GM21529 (cell line): ENCODE data around the gene DENND4C.
"Not testable (repeated sequence)": the region's sequence is repeated elsewhere in the genome, so short reads cannot be mapped to it uniquely, and the experiment has no call there.

Experiments used
- ATAC-seq: cut with Tn5 transposase; IDR thresholded peaks from one replicate; pipeline ENCODE4 v1.9.1; 2021; ENCODE audit not compliant: unreplicated experiment

DENND4C gene

DNA sequence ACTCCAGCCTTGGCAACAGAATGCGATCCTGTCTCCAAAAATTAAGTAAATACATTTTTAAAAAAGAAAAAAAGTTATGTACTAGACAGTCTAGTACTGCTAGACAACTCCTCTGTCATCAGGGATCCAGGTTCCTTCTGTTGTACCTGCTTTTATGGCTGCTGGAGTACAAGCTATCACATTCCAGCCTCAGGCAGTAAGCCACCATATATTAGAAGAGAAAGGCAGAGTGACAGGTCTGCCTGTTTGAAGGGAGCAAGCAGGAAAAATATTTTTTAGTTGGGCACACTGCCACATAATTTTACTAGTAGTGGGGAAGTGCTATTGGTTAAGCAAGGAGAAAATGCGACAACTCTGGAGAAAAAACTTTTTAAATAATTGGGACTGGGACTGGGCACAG lies 138.6 kb downstream of the DENND4C start:
- no peak for ATAC-seq

DNA sequence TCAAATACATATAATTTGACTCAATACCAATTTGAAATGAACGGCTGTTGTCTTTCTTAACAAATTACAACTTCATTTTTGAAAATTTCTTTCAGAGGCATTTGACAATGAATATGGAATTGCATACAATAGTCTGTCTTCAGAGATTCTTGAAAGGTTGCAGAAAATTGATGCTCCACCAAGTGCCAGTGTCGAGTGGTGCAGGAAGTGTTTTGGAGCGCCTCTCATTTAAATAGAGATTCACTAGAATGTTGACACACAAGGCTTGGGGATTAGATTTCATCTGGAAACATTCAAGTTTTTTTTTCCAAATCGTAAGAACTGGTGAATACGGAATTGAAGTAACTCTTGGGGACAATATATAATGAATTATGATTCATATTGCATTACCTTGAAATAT lies 141.4 kb downstream of the DENND4C start:
- no peak for ATAC-seq

DNA sequence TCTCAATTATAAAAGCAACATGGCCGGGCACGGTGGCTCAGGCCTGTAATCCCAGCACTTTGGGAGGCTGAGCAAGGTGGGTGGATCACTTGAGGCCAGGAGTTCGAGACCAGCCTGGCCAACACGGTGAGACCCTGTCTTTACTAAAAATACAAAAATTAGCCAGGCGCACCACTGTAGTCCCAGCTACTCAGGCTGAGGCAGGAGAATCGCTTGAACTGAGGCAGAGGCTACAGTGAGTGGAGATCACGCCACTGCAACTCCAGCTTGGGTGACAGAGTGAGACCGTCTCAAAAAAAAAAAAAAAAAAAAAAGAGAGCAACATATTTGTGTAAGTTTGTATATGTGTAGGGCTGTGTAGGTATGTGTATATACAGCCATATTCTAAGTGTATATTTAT lies 142.1 kb downstream of the DENND4C start:
- no peak for ATAC-seq

DNA sequence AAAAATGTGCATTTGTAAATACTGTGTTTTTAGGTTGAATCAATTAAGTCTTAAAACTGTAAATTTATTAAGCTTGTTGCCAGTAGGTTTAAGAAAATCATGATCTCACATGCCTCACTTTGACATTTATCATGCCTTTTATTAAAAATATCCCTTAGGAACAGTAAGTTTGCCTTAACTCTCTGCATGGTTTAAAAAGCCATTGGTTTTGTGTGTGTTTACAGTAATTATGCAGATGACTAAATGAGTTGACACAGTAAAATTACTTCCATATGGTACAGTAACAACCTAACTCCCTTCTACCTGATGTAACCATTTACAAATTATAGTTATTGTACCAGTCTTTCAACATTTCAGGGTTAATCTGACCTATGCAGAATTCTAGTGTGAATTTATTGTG lies 143.0 kb downstream of the DENND4C start:
- no peak for ATAC-seq

DNA sequence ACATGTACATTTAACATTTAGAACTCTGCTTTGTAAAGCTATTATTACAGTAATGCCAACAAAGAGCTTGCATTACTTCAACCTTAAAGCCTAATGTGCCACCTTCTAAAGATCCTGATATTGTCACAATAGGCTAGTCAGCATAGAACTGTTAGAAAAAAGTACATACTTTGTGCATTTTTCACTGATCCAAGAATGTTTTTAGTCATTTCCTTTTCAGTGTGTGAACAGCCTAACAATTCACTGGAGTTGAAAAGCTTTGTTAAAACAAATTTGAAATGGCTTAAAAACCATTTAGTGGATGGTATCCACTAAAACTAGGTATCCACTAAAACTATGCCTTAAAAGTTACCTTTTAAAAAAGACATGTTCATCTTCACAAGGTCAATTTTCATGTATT lies 145.0 kb downstream of the DENND4C start:
- ATAC-seq, result no peak

DNA sequence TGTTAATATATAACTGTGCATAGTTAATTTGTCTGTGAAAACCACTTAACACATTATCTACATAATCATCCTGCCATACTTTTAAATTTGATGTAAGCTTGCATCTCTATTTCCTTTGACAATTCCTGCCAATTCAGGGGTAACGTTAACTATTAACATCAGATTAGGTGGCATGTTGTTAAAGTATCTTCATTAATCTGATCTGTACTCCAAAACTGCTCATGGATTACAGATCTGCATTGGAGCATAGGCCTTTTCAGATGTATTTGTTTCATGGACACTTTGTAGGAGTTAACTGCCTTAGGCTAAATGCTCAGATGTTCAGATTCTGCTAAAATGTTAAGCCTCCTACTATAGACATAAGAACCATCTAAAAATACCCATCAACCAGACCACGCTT lies 146.4 kb downstream of the DENND4C start:
- no peak for ATAC-seq

DNA sequence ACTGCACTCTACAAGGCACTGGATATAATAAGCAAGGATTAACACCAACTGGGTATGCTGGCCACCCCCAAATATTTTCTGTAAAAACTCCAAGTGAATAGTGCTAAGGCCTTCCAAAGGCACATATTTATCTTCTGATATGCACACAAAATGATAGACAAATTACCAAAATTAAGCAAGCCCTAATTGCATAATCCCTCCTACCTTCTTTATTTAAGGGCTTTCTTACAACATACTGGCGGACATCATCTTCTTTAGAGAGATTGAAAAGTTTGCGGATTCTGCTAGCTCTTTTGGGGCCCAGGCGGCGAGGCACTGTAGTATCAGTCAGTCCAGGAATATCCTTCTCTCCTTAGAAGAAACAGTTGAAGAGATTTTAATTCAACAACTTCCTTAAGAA lies 147.7 kb downstream of the DENND4C start:
- ATAC-seq, result no peak

DNA sequence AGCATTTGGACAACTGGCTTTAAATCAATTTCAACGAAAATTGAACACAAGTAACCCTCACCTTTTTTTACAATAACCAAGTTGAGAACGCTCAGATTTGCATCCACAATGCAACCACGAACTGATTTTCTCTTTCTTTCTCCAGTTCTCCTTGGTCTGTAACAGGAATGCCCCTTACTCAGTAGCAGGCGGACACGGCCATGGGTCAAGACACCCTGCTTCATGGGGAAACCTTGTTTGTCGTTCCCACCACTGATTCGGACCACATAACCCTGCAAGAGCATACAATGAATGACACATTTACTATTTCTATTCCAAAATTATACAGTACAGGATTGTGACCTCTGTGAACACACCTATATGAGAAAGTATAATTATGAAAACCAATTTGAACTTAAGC lies 148.2 kb downstream of the DENND4C start:
- ATAC-seq, result no peak

DNA sequence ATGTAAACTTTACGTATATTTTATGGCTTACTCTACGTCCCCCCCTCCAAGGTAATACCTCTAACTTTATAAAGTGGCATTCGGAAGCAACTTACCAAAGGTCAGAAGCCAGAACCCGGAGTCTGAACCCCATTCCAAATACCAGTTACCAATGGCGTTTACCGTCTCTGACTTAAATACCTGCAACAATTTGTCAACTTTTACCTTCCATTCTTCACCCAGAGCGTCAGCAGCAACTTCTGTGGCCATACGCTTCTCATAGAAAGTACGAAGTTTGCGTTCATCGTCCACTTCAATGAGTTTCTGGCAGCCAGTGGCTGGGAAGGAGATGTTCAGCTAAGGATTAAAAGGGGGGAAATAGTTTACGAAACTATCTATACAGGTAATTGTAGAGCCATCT lies 148.8 kb downstream of the DENND4C start:
- ATAC-seq, result no peak

DNA sequence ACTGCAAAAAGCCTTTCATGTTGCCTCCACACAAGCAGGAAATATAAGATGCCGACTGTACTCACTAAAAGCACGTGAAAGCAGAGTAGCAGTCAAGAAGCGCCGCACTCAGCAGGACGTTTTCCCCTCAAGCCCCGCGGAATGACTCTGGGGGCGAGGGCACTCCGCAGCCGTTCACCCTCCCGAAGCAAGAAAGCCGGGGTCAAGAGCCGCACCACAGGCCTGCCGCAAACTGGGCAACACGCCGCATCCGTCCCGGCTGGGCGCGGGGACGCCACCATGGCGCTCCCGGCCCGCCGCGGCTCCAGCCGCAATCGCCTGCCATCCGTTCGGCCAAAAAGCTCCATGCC lies 149.2 kb downstream of the DENND4C start:
- ATAC-seq, result peak; percentile 26

DNA sequence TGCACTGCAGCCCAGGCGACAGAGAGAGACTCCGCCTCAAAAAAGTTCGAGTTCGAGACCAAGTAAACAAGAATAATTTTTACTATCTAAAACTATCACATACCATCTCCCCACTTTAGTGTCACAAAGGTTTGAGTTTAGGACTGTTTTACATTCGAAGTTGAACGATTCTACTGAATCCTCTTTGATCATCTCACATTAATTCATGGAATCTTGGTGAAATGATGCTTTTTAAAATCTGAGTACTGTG lies 150.3 kb downstream of the DENND4C start:
- ATAC-seq, result no peak

DNA sequence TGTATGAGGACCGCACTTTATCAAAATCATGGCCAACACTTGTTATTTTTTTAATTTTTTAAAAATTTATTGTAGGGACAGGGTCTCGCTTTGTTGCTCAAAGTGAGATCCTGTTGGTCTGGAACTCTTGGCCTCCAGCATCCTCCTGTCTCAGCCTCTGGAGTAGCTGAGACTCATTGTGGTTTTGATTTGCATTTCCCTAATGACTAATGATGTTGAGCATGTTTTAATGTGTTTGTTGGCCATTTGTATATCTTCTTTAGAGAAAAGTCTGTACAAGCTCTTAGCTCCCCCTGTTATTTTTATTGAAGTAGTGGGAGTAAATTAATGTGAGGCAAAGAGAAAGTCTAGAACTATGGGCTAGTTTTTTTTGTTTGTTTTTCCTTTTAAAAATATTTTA lies 151.2 kb downstream of the DENND4C start:
- ATAC-seq, result no peak

DNA sequence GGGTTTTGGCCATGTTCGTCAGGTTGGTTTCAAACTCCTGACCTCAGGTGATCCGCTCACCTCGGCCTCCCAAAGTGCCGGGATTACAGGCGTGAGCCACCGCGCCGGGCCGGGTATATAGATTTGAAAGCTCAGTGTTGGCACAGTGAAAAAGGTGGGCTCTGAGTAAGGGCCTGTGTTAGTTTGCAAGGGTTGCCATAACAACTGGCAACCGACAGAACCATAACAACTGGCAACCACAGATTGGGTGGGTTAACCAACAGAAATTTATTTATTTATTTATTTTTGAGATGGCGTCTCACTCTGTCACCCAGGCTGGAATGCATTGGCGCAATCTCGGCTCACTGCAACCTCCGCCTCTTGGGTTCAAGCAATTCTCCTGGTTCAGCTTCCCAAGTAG lies 154.7 kb downstream of the DENND4C start:
- not testable (repeated sequence) for ATAC-seq

DNA sequence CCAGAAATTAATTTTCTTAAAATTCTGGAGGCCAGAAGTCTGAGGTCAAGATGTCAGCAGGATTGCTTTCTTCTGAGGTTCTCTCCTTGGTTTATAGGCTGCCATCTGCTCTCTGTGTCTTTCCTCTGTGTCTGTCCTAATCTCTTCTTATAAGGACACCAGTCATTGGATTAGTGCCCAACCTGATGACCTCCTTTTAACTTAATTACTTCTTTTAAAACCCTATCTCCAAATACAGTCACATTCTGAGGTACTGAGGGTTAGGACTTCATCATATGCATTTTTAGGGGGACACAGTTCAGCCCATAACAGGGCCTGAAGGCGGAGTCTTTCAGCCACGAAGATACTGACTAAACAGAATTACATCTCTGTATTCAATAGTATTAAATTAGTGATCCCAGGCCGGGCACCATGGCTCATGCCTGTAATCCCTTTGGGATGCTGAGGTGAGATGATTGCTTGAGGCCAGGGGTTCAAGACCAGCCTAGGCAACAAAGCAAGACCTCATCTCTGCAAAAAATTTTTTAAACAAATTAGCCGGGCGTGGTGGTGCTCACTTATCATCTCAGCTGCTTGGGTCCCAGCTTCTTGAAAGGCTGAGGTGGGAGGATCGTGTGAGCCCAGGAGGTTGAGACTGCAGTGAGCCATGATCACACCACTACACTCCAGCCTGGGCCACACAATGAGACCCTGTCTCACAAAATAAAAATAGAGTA lies 155.5 kb downstream of the DENND4C start:
- ATAC-seq, result no peak

DNA sequence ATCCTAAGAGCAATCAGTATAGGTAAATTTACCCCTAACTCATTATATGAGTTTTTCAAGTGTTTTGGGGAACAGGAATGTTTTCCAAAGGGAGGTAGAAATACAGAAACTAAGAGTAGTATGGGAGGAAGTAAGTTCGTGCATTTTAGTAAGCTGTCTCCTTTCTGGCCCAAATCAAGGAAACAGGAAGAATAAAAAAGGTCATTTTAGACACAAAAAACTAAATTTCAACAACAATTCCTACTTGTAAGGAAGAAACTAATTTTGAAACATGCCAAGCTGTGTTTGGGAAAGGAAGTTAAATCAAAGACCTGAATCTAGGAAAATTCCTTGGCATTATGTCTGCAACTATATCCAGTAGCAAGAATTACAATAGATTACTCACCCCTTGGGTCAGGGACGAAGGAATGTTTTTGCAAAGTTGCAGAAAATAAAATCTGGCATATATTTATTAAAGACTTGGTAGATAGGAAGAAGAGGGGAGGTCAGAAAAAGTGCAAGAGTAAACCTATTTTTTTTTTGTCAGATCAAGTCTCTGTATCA lies 156.1 kb downstream of the DENND4C start:
- ATAC-seq, result no peak

DNA sequence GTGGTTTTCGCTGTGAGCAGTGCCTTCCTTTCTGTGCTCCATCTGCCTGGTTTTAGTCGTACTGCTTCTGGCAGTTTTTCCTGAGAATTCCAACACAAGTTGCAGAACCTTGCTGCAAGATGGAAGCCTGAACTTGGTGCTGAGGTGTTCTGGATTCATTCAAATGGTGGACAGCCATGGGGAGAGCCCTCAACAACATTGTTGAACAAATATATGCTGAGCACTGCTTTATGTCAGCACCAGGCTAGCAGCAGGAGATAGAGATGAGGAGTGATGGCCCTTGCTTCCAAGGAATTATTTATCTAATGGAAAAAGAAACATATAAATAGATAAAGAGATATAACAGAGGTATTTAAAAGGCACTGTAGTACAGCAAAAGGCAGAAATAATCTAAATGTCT lies 156.8 kb downstream of the DENND4C start:
- no peak for ATAC-seq

DNA sequence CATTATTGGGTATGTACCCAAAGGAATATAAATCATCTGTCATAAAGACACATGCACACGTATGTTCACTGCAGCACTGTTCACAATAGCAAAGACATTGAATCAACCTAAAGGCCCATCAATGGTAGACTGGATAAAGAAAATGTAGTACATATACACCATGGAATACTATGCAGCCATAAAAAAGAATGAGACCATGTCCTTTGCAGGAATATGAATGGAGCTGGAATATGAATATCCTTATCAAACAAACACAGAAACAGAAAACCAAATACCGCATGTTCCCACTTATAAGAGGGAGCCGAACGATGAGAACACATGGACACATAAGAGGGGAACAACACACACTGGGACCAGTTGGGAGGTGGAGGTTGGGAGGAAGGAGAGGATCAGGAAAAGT lies 159.0 kb downstream of the DENND4C start:
- ATAC-seq, result not testable (repeated sequence)

DNA sequence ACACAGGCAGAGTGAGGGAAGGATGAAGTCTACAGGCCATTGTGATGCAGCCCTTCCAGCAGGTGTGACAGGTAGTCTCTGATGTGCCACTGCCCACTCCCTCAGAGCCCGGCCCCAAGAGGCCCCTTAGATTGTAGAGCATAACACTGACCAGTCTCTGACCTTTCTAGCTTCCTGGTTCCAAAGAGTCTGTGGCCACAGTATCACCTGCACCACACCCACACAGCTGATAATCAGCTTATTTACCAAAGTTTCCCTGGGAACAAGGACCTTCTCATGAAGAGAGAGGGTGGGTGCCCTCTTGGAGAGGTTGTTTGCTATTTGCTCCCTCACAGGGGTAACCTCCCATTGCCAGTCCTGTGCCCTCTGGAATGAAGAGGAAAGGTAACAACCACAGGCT lies 167.4 kb downstream of the DENND4C start:
- ATAC-seq, result no peak

DNA sequence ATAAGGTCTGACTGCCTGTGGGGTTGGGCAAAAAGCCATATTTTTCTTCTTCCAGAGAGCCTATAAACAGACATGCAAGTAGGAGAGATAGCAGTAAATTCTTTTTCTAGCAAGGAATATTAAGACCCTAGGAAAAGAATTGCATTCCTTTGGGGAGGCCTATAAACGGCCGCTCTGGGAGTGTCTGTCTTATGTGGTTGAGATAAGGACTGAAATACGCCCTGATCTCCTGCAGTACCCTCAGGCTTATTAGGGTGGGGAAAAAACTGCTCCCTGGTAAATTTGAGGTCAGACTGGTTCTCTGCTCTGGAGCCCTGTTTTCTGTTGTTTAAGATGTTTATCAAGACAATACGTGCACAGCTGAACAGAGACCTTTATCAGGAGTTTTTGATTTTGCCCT lies 172.7 kb downstream of the DENND4C start:
- ATAC-seq, result not testable (repeated sequence)

DNA sequence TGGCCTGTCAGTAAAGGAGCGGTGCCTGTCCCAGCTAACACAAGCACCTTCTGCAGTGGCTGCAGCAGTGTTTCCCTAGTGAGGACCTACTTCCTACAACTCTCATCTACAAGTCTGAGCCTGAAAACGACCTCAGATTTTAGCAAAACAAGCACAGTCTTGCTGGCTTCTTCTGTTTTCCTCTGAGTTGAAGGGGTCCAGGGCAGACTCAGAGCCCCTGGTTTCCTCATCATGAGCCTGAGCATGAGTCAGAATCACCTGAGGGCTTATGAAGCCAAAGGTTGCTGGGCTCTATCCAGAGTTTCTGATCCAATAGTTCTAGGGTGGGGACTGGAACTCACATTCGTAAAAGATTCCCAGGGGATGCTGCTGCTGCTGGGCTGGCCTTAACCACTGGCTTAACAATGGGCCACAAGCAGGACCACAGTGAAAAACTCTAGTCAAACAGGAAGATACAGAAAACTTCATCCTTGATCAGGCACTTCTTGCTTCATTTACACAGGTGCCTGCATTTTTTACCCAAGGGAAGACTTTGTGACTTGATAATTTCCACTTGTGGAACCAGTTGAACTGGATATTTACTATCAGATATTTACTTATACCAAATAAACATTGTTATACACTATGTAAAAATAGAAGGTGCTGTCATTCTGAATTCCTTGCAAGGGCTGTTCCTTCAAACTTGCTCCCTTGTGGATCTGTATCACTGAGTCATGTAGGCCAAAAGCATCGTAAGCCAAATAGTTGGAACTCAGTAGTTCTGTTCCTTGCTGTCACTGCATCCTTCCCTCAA lies 174.0 kb downstream of the DENND4C start:
- ATAC-seq, result no peak

DNA sequence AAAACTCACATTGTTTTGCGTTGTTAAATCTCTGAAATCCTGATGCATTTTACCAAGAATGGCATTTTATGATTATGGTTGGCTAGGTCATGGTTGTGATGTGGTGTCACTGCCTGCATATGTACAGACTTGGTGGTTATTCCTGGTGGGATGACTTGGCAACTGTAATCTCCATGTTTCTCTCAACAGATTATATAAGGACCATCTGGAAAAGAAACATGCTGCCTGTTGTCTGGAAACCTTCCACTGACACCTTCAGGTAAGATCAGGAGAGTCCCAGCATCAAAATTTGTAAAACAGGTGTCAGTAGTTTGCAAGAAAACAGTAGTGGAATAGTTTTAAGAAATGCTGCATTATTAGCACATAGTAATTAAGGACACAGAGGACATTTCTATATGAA lies 175.3 kb downstream of the DENND4C start:
- ATAC-seq, result no peak

DNA sequence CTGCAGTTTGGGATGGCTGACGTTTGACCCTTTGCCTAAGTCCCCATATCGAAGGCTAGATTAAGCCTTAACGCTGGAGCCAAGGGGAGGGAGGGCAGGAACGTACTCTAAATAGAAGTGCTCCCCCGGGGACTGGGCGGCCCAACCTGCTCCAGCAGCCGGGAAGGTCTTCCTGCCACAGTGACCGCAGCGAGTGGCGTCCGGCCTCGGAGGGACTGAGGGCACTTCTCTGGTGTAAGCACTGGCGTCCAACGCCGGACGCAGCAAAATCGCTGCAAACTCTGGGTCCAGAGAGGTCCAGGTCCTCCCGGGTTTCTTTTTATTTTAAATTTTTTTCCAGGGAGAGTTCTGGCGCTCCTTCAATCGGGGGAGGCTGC lies 177.8 kb downstream of the DENND4C start:
- no peak for ATAC-seq
